ENCODE measurements around the gene PAN2. TPM values are rescaled to one million over a fixed set of nuclear protein-coding genes. Genes with fewer than 3 reads are reported as not detected.
A peak's percentile ranks its signal among the peaks of the same experiment; 100 is the strongest.

The PAN2 gene
- total and polyA plus RNA-seq, 2 experiments from 2014 or later: 63.1 to 72.7 TPM

DNA sequence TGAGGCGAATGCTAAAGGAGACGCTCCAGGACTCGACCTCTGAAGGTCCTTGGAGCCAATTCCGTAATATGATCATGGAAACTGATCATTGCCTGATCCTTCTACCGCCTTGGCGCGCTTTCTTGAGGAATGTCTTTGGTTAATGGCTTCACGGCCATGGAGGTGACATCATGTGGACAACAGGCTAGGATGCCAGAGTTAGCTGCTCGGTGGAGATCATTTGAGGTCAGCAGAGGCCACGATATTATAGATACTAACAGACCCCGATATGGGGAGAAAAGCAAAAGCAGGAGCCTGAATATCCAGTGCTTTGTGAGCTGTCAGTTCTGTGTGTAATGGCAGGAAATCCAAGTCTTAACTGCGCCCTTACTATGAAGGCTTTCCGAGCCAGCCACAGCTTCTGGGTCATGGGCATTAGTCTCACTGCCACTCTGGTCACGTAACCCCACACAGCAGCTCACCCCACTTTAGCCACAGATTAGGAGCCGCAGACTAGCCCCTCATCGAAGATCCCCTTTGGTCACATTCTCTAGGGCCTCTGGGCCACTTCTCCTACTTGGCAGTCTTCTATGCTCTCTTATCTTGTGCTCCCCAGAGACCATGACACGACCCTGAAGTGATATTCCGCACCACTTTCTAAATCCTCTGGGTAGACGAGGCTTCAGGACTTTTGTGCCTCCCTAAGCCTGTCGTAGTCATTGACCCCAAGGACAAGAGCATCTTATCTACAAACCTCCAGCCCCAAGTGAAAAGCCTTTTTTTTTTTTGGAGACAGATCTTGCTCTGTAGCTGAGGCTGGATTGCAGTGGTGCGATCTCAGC, 32.9 kb downstream of the PAN2 start:
- DNase-seq (ENCODE audit: low read depth in 1 of 2, low spot score in 1 of 2): no peak
- Histone ChIP-seq H3K36me3 (peaks cover 4% of the 10 kb centered on the region), H3K27me3 (no peaks in the 10 kb centered on the region), H3K4me3 (peak overlapping the region; percentile 14), H3K27ac (peak overlapping the region; percentile 93), H3K4me1 (ENCODE audit: low read depth) (peaks cover 30% of the 10 kb centered on the region), H3K9me3 (ENCODE audit: low read depth) (no peaks in the 10 kb centered on the region)
- TF ChIP-seq, protein P1, sequence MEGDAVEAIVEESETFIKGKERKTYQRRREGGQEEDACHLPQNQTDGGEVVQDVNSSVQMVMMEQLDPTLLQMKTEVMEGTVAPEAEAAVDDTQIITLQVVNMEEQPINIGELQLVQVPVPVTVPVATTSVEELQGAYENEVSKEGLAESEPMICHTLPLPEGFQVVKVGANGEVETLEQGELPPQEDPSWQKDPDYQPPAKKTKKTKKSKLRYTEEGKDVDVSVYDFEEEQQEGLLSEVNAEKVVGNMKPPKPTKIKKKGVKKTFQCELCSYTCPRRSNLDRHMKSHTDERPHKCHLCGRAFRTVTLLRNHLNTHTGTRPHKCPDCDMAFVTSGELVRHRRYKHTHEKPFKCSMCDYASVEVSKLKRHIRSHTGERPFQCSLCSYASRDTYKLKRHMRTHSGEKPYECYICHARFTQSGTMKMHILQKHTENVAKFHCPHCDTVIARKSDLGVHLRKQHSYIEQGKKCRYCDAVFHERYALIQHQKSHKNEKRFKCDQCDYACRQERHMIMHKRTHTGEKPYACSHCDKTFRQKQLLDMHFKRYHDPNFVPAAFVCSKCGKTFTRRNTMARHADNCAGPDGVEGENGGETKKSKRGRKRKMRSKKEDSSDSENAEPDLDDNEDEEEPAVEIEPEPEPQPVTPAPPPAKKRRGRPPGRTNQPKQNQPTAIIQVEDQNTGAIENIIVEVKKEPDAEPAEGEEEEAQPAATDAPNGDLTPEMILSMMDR (IDR thresholded peaks at IDR 0.05; ENCODE audit: low read depth, low read length): no peak

DNA sequence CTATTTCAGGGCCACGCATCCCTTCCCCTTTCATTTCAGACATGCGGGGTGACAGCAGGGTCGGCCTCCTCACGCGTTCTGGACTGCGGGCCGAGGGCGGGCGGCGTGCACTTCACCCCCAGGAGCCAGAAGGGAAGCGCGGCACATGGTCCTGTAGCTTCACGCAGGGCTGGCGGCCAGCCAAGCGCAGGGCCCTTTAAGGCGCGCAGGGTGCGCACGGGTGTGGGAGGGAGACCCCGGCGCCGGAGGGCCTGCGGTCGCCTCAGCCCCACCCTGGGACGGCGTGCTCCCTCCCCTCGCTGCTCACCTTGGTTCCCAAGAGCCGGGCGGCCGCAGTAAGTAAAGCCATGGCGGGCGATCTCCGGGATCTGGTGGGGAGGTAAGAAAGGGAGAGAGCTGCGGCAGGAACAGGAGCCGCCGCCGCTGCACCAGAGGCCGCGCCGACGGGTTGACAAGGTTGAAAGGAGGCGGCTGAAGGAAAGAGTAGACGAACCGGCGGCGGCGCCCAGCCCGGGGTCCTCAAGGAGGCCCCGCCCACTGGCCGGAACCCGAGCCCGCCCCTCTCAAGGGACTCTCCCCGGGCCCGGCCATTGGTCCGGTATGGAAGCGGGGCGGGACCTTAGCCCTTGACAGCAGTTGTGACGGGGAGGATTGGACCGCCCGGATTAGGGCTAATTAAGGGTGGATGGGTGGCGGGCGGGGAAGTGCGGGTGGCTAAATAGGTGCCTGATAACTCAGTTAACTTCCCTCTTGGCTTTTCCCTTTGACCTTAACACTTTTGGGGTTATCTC, 33.8 kb downstream of the PAN2 start, which contains the start of gene CS:
TSS of gene CS (minus strand) at position 478 of the 791 bp plus-strand sequence. CDS start at position 349, 129 bp downstream.
- peaks cover 4% of the 10 kb centered on the region for H3K36me3 ChIP-seq
- H3K27me3 ChIP-seq: no peaks in the 10 kb centered on the region
- H3K4me1 ChIP-seq (ENCODE audit: low read depth): peaks cover 30% of the 10 kb centered on the region
- DNase-seq (ENCODE audit: low read depth in 1 of 2, low spot score in 1 of 2): peak; percentile 98 to 100
- H3K27ac ChIP-seq: peak within 1 kb of the TSS; percentile 93
- no peaks in the 10 kb centered on the region for H3K9me3 ChIP-seq (ENCODE audit: low read depth)
- TF ChIP-seq, protein P1 (IDR thresholded peaks at IDR 0.05; ENCODE audit: low read depth, low read length): no peak
- peak within 1 kb of the TSS; percentile 66 for H3K4me3 ChIP-seq

DNA sequence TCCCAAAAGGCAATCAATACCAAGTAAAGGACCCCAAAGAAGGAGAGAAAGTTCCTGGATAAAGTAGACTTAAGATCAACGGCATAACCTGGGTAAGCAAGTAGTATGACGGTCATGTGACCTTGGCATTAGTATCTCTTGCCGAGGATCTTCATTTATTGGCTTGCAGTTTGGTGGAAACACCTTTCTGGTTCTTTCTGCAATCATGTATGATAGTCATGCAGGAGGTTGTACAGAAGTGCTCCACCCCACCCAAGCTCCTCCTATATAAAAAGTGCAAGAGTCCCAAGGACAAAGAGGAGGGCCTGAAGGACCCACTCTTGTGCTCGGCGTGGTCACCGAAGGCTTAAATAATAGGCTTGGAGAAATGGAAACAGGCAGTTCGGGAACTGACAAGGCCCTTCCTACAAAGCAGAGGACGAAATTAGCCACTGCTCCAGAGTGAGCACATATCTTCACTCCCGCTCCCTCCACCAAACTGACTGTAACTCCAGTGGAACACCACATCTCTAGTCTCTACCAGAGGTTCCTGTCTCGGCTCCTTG, 34.4 kb downstream of the PAN2 start:
- peak overlapping the region; percentile 66 for H3K4me3 ChIP-seq
- peaks cover 30% of the 10 kb centered on the region for H3K4me1 ChIP-seq (ENCODE audit: low read depth)
- H3K36me3 ChIP-seq: peaks cover 4% of the 10 kb centered on the region
- TF ChIP-seq, protein P1 (IDR thresholded peaks at IDR 0.05; ENCODE audit: low read depth, low read length): no peak
- H3K27ac ChIP-seq: peak overlapping the region; percentile 87
- H3K27me3 ChIP-seq: no peaks in the 10 kb centered on the region
- no peak for DNase-seq (ENCODE audit: low read depth in 1 of 2, low spot score in 1 of 2)
- no peaks in the 10 kb centered on the region for H3K9me3 ChIP-seq (ENCODE audit: low read depth)

DNA sequence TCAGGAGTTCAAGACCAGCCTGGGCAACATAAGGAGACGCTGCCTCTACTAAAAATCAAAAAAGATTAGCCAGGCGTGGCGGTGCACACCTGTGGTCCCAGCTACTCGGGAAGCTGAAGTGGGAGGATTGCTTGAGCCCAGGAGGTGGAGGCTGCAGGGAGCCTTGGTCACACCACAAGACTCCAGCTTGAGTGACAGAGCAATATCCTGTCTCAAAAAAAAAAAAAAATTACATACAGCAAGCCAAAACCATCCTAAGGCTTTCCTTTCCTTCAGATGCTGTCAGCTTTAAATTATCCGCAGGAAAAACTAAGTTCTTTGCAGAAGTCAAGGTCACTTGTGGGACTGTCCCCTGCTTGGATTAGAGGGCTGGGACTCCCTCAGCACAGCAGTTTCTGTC, 35.0 kb downstream of the PAN2 start:
- H3K4me1 ChIP-seq (ENCODE audit: low read depth): peaks cover 30% of the 10 kb centered on the region
- TF ChIP-seq, protein P1 (IDR thresholded peaks at IDR 0.05; ENCODE audit: low read depth, low read length): no peak
- peak overlapping the region; percentile 87 for H3K27ac ChIP-seq
- no peaks in the 10 kb centered on the region for H3K9me3 ChIP-seq (ENCODE audit: low read depth)
- no peak for DNase-seq (ENCODE audit: low read depth in 1 of 2, low spot score in 1 of 2)
- H3K27me3 ChIP-seq: no peaks in the 10 kb centered on the region
- H3K4me3 ChIP-seq: peak overlapping the region; percentile 66
- H3K36me3 ChIP-seq: peaks cover 7% of the 10 kb centered on the region

DNA sequence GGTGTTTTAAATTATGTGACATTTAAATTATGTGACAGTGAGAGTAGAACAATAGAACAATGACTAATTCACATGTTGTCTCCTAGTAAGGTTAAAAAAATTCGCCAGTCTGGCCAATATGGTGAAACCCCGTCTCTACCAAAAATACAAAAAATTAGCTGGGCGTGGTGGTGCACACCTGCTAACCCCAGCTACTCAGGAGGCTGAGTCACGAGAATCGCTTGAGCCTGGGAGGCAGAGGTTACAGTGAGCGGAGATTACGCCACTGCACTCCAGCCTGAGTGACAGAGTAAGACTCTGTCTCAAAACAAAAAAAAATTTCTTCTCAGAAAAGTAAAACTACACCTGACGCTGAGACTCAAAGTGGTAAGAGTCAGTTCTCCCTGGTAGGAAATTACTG, 36.4 kb downstream of the PAN2 start:
- Histone ChIP-seq H3K36me3 (peaks cover 7% of the 10 kb centered on the region), H3K27ac (no peak overlapping the region), H3K9me3 (ENCODE audit: low read depth) (no peaks in the 10 kb centered on the region), H3K4me3 (no peak overlapping the region), H3K4me1 (ENCODE audit: low read depth) (peaks cover 30% of the 10 kb centered on the region), H3K27me3 (no peaks in the 10 kb centered on the region)
- TF ChIP-seq, protein P1 (IDR thresholded peaks at IDR 0.05; ENCODE audit: low read depth, low read length): no peak
- DNase-seq (ENCODE audit: low read depth in 1 of 2, low spot score in 1 of 2): no peak

Measured in cardiac muscle cell (in vitro differentiated cells and primary cell).